ENCODE results near the gene ATG2B.

GRCh38 chr14:96297997-96298515, 65.1 kb downstream of the ATG2B start:
- TF ChIP-seq EZH2 (IDR thresholded peaks at IDR 0.05): no peak
- TF ChIP-seq POLR2AphosphoS5 (IDR thresholded peaks at IDR 0.05; ENCODE audit: borderline replicate concordance, low read depth, low read length): no peak
